K562 (cell line): ENCODE measurements around the gene EML1. TPM values are rescaled to one million over a fixed set of nuclear protein-coding genes. Genes with fewer than 3 reads are reported as not detected.
A peak's percentile ranks its signal among the peaks of the same experiment; 100 is the strongest.

ENCODE experiments used
- ATAC-seq: fragments of 200-7000 bp; cut with Tn5 transposase; 3 replicates; pipeline ENCODE4 v1.9.1; 2020; ENCODE audit warnings: moderate library complexity
- BruUV-seq: library from RNA; stranded (reverse); fragments of 400-500 nt; replicated peaks from 2 replicates; lab custom pipeline; 2021; lab: Mats Ljungman, UMichigan
- CTCF ChIA-PET: fragments of 300-600 bp; formaldehyde crosslinking; extraction: SDS; loops from one replicate; lab custom pipeline; 2021; ENCODE audit warnings: low intra/inter-chr PET ratio; lab: Yijun Ruan, JAX
- POLR2A ChIA-PET: fragments of 300-600, 350-650 bp; sonication (Branson Sonifier 250); formaldehyde crosslinking; extraction: SDS; loops from one replicate; lab custom pipeline; 2021; ENCODE audit warnings: antibody characterized with exemption, inconsistent platforms; lab: Yijun Ruan, JAX
- DNase-seq, 4 experiments: peaks; one replicate each; pipeline versions ENCODE4 v3.0.0 to v3.0.0-alpha.2; 2011 to 2018; ENCODE audit warnings: low spot score in 3 of 4, mixed read lengths in 3 of 4; ENCODE audit errors: extremely low read depth in 1 of 4
- FAIRE-seq: peaks from 2 replicates; lab custom pipeline; 2011; peaks lifted over from hg19 to GRCh38; lab: Jason Lieb, UNC
- H2AFZ ChIP-seq: 2 replicates; pipeline ENCODE4 v1.6.0; 2011; ENCODE audit warnings: low read depth, low read length, control low read depth, inconsistent platforms
- H3K27ac ChIP-seq: fragments of 200-600 bp; 3 replicates; pipeline ENCODE4 v1.8.0; 2011; ENCODE audit warnings: low read depth, mild to moderate bottlenecking, control low read depth, inconsistent platforms, low read length, moderate library complexity, mixed read lengths; ENCODE audit errors: extremely low read depth
- H3K27me3 ChIP-seq, 2 experiments: fragments of 300-600 bp in 1 of 2; 2 replicates in 1 of 2; 3 replicates in 1 of 2; pipeline versions ENCODE4 v1.6.0 to v1.8.0; 2011; ENCODE audit warnings: inconsistent platforms in 2 of 2, low read length in 2 of 2, mild to moderate bottlenecking in 1 of 2, mixed read lengths in 1 of 2, moderate library complexity in 1 of 2; ENCODE audit not compliant: control insufficient read depth in 2 of 2, insufficient read depth in 2 of 2
- H3K36me3 ChIP-seq: fragments of 300-600 bp; 3 replicates; pipeline ENCODE4 v1.8.0; 2011; ENCODE audit warnings: mild to moderate bottlenecking, low read length, inconsistent platforms; ENCODE audit not compliant: control insufficient read depth, insufficient read depth
- H3K4me1 ChIP-seq, 2 experiments: fragments of 200-600 bp in 1 of 2; replicated peaks in 1 of 2; 2 replicates in 1 of 2; 3 replicates in 1 of 2; pipeline versions ENCODE4 v1.5.1 to v1.8.0; 2011; ENCODE audit warnings: inconsistent platforms in 2 of 2, low read length in 2 of 2, mild to moderate bottlenecking in 1 of 2, mixed read lengths in 1 of 2, moderate library complexity in 1 of 2; ENCODE audit not compliant: control insufficient read depth in 2 of 2, insufficient read depth in 2 of 2
- H3K4me2 ChIP-seq: 2 replicates; pipeline ENCODE4 v1.6.1; 2011; ENCODE audit warnings: low read length, control low read depth, inconsistent platforms, mixed read lengths; ENCODE audit not compliant: insufficient read depth
- H3K4me3 ChIP-seq: fragments of 200-600 bp; sonication (generic), shearing (Covaris generic); 2 replicates; pipeline ENCODE4 v1.5.1; 2016; ENCODE audit warnings: control low read depth, inconsistent platforms
- H3K79me2 ChIP-seq: fragments of 200-600 bp; 3 replicates; pipeline ENCODE4 v1.8.0; 2011; ENCODE audit warnings: low read length, inconsistent platforms; ENCODE audit not compliant: control insufficient read depth, insufficient read depth
- H3K9ac ChIP-seq, 2 experiments: 2 replicates each; pipeline versions ENCODE4 v1.6.0 to v1.6.1; 2011; ENCODE audit warnings: low read depth in 2 of 2, low read length in 2 of 2, control low read depth in 1 of 2, inconsistent platforms in 1 of 2, mild to moderate bottlenecking in 1 of 2, mixed read lengths in 1 of 2; ENCODE audit not compliant: insufficient read depth in 1 of 2
- H3K9me1 ChIP-seq: one replicate; pipeline ENCODE4 v1.6.0; 2011; ENCODE audit warnings: inconsistent platforms, mild to moderate bottlenecking, low read length, moderate library complexity; ENCODE audit not compliant: control insufficient read depth, insufficient read depth
- H3K9me3 ChIP-seq: replicated peaks from 2 replicates; pipeline ENCODE4 v1.5.1; 2011; ENCODE audit warnings: low read depth, low read length, inconsistent platforms; ENCODE audit not compliant: control insufficient read depth, insufficient read depth
- H4K20me1 ChIP-seq: replicated peaks from 2 replicates; pipeline ENCODE4 v1.6.1; 2011; ENCODE audit warnings: low read length, inconsistent platforms, mixed read lengths; ENCODE audit not compliant: control insufficient read depth, insufficient read depth
- NR2C2 ChIP-seq, 2 experiments: fragments of 200-800 bp in 1 of 2; sonication (Bioruptor generic) in 1 of 2; sonication (generic) in 1 of 2; formaldehyde crosslinking in 1 of 2; IDR thresholded peaks; 2 replicates each; pipeline versions ENCODE4 v1.6.1 to v1.8.0; 2016 to 2022; ENCODE audit warnings: mild to moderate bottlenecking in 1 of 2, missing compliant biosample characterization in 1 of 2, missing genetic modification characterization in 1 of 2, missing genetic modification reagents in 1 of 2
- TFAM ChIP-seq: fragments of 250-450 bp; sonication (Bioruptor Pico); conservative IDR thresholded peaks from 2 replicates; pipeline ENCODE4 v1.5.0; 2021; ENCODE audit warnings: mild to moderate bottlenecking, moderate library complexity
- WGBS: fragments of 100-300 bp; shearing (Covaris generic); methylation state at CpG from one replicate; pipeline ENCODE4 v1.1.6; 2016; ENCODE audit warnings: low coverage, mixed read lengths; ENCODE audit not compliant: insufficient coverage; ENCODE audit errors: missing lambda C conversion rate; 5-methylcytosine and 5-hydroxymethylcytosine counted together
- in situ Hi-C: fragments of 300-500 bp; cut with MboI; formaldehyde crosslinking; loops from 4 replicates; pipeline ENCODE4 v1.15.0; 2018; ENCODE audit warnings: inconsistent platforms, mixed read lengths
- intact Hi-C: fragments of 100-400 bp; cut with micrococcal nuclease; formaldehyde crosslinking; loops from 2 replicates; pipeline ENCODE4 v1.14.2; 2022
- polyA plus RNA-seq, 8 experiments: library from polyadenylated mRNA; depleted of rRNA in 4 of 8; stranded (reverse) in 5 of 8; unstranded in 3 of 8; fragments of >200 nt; fragmentation: Nextera tagmentation in 2 of 8; fragmentation: Illumina TruSeq in 1 of 8; extraction: Ambion mirVana in 2 of 8; extraction: Trizol in 1 of 8; gene quantifications; 2 replicates each; pipeline versions ENCODE4 v1.2.1 to v1.2.3, GENCODE V29; 2011 to 2014; ENCODE audit warnings: inconsistent platforms in 1 of 8, missing spikeins in 1 of 8
- total RNA-seq, 7 experiments: library from RNA; depleted of rRNA in 6 of 7; stranded (reverse); fragments of >200 nt in 6 of 7; fragmentation: Illumina TruSeq in 2 of 7; extraction: Trizol in 2 of 7; gene quantifications; 2 replicates each; pipeline versions ENCODE4 v1.2.1 to v1.2.3, GENCODE V29; 2011 to 2021; ENCODE audit warnings: low replicate concordance in 1 of 7
- TF ChIP-seq, protein P1 (sequence below): fragments of 450-650 bp; IDR thresholded peaks from 2 replicates; pipeline ENCODE4 v1.7.1; 2018; ENCODE audit warnings: mild to moderate bottlenecking, low read depth; ENCODE audit not compliant: partially characterized antibody
- TF ChIP-seq, protein P2 (sequence below), 2 experiments: fragments of 450-650 bp in 1 of 2; IDR thresholded peaks; 2 replicates each; pipeline ENCODE4 v1.6.1; 2011 to 2017; ENCODE audit warnings: low read depth in 2 of 2, antibody characterized with exemption in 1 of 2, borderline replicate concordance in 1 of 2, low read length in 1 of 2, mild to moderate bottlenecking in 1 of 2, mixed read lengths in 1 of 2; ENCODE audit not compliant: control insufficient read depth in 1 of 2

Gene EML1
- total and polyA plus RNA-seq, 9 of the 15 experiments (the other 6 are each of a cell fraction or from before 2014, with no cell fraction given), result 0.01 to 0.35 (median 0.07) TPM; not detected in 2

DNA sequence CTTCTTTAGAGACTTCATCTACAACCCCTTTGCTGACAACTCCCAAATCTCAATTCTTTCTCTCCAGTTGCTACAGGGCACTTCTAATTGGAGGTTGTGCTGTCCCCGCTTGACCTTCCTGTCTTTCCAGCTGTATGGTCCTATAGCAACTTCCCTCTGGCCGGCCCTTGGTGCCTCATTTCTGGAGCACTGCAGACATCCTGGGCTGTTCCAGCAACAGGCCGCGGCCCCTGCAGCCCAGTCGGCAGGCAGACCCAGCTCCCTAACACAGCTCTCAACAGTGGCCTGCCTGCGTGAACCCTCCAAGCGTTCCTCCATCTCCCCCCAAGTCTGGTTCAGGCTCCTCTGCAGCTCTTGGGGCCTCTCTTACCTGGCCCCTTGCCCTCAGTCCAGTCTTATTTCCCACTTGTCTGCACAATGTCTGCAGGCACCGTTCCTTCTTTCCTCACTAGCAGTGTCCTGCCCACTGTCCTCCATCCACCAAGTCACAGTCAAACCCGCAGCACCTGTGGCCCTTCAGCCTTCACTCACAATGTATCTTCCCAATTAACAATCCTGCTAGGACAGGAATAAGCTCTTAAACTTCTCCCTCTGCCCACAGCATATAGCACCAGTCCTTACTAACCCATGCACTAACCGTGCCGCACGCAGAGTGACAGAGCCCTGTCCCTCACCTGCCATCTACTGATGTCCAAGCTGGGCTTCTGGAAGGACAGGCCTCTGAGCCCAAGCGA is 1.6 kb upstream of the EML1 start:
- no TSS peak for BruUV-seq
- no peak overlapping the region for H3K27ac ChIP-seq

More for the DNA sequence above, 1.6 kb upstream of the EML1 start:
- CTCF ChIA-PET, result interaction anchor here (0.6 kb wide), 1 partner anchor 55 kb away, joined by 3 read pairs; no protein-coding TSS in a partner anchor
- no peaks in the 10 kb centered on the region for H4K20me1 ChIP-seq
- DNase-seq (no peak), ATAC-seq (no peak), FAIRE-seq (no peak)
- no peaks in the 10 kb centered on the region for H3K36me3 ChIP-seq
- POLR2A ChIA-PET, result no interaction called here
- no peak overlapping the region for H3K4me3 ChIP-seq
- H3K9me1 ChIP-seq, result no peaks in the 10 kb centered on the region
- TF ChIP-seq TFAM (CRISPR knock-in tag), result no peak
- TF ChIP-seq, protein P1, sequence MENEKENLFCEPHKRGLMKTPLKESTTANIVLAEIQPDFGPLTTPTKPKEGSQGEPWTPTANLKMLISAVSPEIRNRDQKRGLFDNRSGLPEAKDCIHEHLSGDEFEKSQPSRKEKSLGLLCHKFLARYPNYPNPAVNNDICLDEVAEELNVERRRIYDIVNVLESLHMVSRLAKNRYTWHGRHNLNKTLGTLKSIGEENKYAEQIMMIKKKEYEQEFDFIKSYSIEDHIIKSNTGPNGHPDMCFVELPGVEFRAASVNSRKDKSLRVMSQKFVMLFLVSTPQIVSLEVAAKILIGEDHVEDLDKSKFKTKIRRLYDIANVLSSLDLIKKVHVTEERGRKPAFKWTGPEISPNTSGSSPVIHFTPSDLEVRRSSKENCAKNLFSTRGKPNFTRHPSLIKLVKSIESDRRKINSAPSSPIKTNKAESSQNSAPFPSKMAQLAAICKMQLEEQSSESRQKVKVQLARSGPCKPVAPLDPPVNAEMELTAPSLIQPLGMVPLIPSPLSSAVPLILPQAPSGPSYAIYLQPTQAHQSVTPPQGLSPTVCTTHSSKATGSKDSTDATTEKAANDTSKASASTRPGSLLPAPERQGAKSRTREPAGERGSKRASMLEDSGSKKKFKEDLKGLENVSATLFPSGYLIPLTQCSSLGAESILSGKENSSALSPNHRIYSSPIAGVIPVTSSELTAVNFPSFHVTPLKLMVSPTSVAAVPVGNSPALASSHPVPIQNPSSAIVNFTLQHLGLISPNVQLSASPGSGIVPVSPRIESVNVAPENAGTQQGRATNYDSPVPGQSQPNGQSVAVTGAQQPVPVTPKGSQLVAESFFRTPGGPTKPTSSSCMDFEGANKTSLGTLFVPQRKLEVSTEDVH, result no peak
- no peak for TF ChIP-seq NR2C2 (CRISPR knock-in tag; IDR thresholded peaks at IDR 0.05)
- no peak for TF ChIP-seq NR2C2 (tag; IDR thresholded peaks at IDR 0.05)
- TF ChIP-seq, protein P2, sequence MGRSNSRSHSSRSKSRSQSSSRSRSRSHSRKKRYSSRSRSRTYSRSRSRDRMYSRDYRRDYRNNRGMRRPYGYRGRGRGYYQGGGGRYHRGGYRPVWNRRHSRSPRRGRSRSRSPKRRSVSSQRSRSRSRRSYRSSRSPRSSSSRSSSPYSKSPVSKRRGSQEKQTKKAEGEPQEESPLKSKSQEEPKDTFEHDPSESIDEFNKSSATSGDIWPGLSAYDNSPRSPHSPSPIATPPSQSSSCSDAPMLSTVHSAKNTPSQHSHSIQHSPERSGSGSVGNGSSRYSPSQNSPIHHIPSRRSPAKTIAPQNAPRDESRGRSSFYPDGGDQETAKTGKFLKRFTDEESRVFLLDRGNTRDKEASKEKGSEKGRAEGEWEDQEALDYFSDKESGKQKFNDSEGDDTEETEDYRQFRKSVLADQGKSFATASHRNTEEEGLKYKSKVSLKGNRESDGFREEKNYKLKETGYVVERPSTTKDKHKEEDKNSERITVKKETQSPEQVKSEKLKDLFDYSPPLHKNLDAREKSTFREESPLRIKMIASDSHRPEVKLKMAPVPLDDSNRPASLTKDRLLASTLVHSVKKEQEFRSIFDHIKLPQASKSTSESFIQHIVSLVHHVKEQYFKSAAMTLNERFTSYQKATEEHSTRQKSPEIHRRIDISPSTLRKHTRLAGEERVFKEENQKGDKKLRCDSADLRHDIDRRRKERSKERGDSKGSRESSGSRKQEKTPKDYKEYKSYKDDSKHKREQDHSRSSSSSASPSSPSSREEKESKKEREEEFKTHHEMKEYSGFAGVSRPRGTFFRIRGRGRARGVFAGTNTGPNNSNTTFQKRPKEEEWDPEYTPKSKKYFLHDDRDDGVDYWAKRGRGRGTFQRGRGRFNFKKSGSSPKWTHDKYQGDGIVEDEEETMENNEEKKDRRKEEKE (IDR thresholded peaks at IDR 0.05; ENCODE audit: borderline replicate concordance in 1 of 2, control insufficient read depth in 1 of 2, low read depth in 2 of 2, low read length in 1 of 2), result no peak
- no peaks in the 10 kb centered on the region for H3K79me2 ChIP-seq
- no peak overlapping the region for H2AFZ ChIP-seq
- H3K4me2 ChIP-seq, result no peak overlapping the region
- 0 out of 4 replicates have a peak overlapping the region, but pooled peaks of 1 of the 2 experiments have one; percentile 35 for H3K9ac ChIP-seq
- intact Hi-C loops (loop anchor here (10.0 kb wide), 1 partner anchor 83 kb away; no protein-coding TSS in a partner anchor), in situ Hi-C loops (no loop called here)
- peaks cover 1 to 3% of the 10 kb centered on the region in 2 experiments; a peak in 3 of 5 replicates for H3K27me3 ChIP-seq
- no peaks in the 10 kb centered on the region for H3K9me3 ChIP-seq
- WGBS, result 59% methylated on average over 12 of the region's 13 CpGs
- peaks cover 0 to 14% of the 10 kb centered on the region in 2 experiments; a peak in 3 of 5 replicates for H3K4me1 ChIP-seq
